ENCODE results near the gene CLK3. TPM values are rescaled to one million over a fixed set of nuclear protein-coding genes. Genes with fewer than 3 reads are reported as not detected.

The CLK3 gene
- total RNA-seq, 2 experiments from 2014 or later, result 86.5 to 109 TPM

DNA sequence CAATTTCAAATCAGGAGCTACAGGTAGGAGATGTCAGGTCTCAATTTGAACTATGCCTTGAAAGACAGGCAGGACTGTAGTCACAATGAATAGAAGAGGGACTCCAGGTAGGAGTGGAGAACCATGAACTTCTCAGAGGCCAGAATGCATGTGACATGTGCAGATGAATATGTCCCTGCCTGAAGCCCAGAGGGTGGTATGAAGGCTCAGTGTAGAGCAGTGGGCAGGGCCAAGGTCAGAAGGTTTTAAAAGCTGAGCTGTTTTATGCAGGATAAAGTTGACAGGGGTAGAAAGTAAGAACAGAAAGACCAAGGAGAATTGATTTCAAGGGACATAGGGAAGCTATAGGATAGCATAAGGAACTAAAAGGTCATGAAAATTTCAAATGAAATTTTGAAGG is 30.8 kb downstream of the CLK3 start:
- H3K79me2 ChIP-seq (ENCODE audit: insufficient read depth, low read depth, low read length), result no peaks in the 10 kb centered on the region
- no peak overlapping the region for H2AFZ ChIP-seq (ENCODE audit: low read length)
- TF ChIP-seq EZH2phosphoT487 (IDR thresholded peaks at IDR 0.05; ENCODE audit: borderline replicate concordance, low read depth, low read length), result no peak
- TF ChIP-seq, protein P1, sequence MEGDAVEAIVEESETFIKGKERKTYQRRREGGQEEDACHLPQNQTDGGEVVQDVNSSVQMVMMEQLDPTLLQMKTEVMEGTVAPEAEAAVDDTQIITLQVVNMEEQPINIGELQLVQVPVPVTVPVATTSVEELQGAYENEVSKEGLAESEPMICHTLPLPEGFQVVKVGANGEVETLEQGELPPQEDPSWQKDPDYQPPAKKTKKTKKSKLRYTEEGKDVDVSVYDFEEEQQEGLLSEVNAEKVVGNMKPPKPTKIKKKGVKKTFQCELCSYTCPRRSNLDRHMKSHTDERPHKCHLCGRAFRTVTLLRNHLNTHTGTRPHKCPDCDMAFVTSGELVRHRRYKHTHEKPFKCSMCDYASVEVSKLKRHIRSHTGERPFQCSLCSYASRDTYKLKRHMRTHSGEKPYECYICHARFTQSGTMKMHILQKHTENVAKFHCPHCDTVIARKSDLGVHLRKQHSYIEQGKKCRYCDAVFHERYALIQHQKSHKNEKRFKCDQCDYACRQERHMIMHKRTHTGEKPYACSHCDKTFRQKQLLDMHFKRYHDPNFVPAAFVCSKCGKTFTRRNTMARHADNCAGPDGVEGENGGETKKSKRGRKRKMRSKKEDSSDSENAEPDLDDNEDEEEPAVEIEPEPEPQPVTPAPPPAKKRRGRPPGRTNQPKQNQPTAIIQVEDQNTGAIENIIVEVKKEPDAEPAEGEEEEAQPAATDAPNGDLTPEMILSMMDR (conservative IDR thresholded peaks at IDR 0.05; ENCODE audit: low read length), result no peak
- DNase-seq (ENCODE audit: low spot score), result no peak
- no peak overlapping the region for H3K4me3 ChIP-seq (ENCODE audit: low read depth, low read length, poor library complexity, severe bottlenecking)
- H3K4me1 ChIP-seq (ENCODE audit: insufficient read depth, low read length, poor library complexity, severe bottlenecking), result no peaks in the 10 kb centered on the region
- CTCF ChIA-PET (ENCODE audit: unreplicated experiment), result no interaction called here
- H3K27ac ChIP-seq (ENCODE audit: low read depth, low read length, poor library complexity, severe bottlenecking), result no peak overlapping the region
- H3K36me3 ChIP-seq (ENCODE audit: insufficient read depth, low read length), result peaks cover 27% of the 10 kb centered on the region
- no peak overlapping the region for H3K4me2 ChIP-seq (ENCODE audit: low read length)
- intact Hi-C loops (cut with micrococcal nuclease; ENCODE audit: unreplicated experiment), result no loop called here
- no TSS peak for BruUV-seq (replicated peaks)
- H4K20me1 ChIP-seq (ENCODE audit: insufficient read depth, low read length), result no peaks in the 10 kb centered on the region; the same call in 1 of the 2 replicates
- POLR2A ChIA-PET, result interaction anchor here (1.3 kb wide), 1 partner anchor 30 kb away, joined by 3 read pairs; no protein-coding TSS in a partner anchor
- H3K9me2 ChIP-seq (ENCODE audit: insufficient read depth, low read length), result no peaks in the 10 kb centered on the region
- H3K9me3 ChIP-seq (ENCODE audit: low read length), result no peaks in the 10 kb centered on the region

- no peaks in the 10 kb centered on the region for H3K9me2 ChIP-seq (ENCODE audit: insufficient read depth, low read length)
- H3K9me3 ChIP-seq (ENCODE audit: low read length), result no peaks in the 10 kb centered on the region
- H3K4me3 ChIP-seq (ENCODE audit: low read depth, low read length, poor library complexity, severe bottlenecking), result no peak overlapping the region
- intact Hi-C loops (cut with micrococcal nuclease; ENCODE audit: unreplicated experiment), result no loop called here
- no TSS peak for BruUV-seq (replicated peaks)
- no peak overlapping the region for H3K27ac ChIP-seq (ENCODE audit: low read depth, low read length, poor library complexity, severe bottlenecking)
- no peak overlapping the region for H3K4me2 ChIP-seq (ENCODE audit: low read length)
- H4K20me1 ChIP-seq (ENCODE audit: insufficient read depth, low read length), result no peaks in the 10 kb centered on the region; the same call in 1 of the 2 replicates
- TF ChIP-seq, protein P1 (conservative IDR thresholded peaks at IDR 0.05; ENCODE audit: low read length), result no peak
- no peak for TF ChIP-seq EZH2phosphoT487 (IDR thresholded peaks at IDR 0.05; ENCODE audit: borderline replicate concordance, low read depth, low read length)
- H3K36me3 ChIP-seq (ENCODE audit: insufficient read depth, low read length), result peaks cover 33% of the 10 kb centered on the region
- no peak overlapping the region for H2AFZ ChIP-seq (ENCODE audit: low read length)
- no peaks in the 10 kb centered on the region for H3K79me2 ChIP-seq (ENCODE audit: insufficient read depth, low read depth, low read length)
- ChIA-PET POLR2A (interaction anchor here (0.8 to 1.2 kb wide), 2 partner anchors 15 to 122 kb away, joined by 3 to 6 read pairs; no protein-coding TSS in a partner anchor), CTCF (ENCODE audit: unreplicated experiment) (no interaction called here)
- DNase-seq (ENCODE audit: low spot score), result no peak
- H3K4me1 ChIP-seq (ENCODE audit: insufficient read depth, low read length, poor library complexity, severe bottlenecking), result no peaks in the 10 kb centered on the region
These were observed 32.6 kb downstream of the CLK3 start for GRCh38 chr15:74648051-74648842.

DNA sequence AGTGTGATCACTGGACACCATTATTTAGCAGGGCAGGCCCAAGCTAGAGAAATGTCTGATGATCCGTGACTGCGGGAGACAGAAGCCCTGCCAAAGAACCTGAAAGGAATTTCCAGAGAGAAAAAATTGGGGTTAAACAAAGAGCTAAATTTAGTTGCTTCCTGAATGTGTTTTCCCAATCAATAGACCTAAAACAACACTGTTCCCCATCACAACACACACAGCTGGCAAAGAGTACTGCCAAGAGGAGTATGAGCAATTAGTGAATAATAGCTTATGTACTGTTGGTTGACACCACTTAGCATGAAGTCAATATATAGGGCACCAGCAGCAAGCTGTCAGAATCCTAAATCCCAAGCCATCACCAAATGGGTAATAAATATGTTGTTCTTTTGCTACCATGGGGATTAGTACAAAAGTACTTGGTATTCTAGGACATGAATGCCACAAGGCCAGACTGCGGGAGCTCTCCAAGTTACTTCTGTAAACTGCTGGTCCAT is 35.7 kb downstream of the CLK3 start:
- Histone ChIP-seq H3K79me2 (ENCODE audit: insufficient read depth, low read depth, low read length) (no peaks in the 10 kb centered on the region), H3K4me3 (ENCODE audit: low read depth, low read length, poor library complexity, severe bottlenecking) (no peak overlapping the region), H3K4me2 (ENCODE audit: low read length) (no peak overlapping the region), H3K27ac (ENCODE audit: low read depth, low read length, poor library complexity, severe bottlenecking) (no peak overlapping the region), H3K9me3 (ENCODE audit: low read length) (no peaks in the 10 kb centered on the region), H3K4me1 (ENCODE audit: insufficient read depth, low read length, poor library complexity, severe bottlenecking) (no peaks in the 10 kb centered on the region), H3K36me3 (ENCODE audit: insufficient read depth, low read length) (peaks cover 48% of the 10 kb centered on the region), H4K20me1 (ENCODE audit: insufficient read depth, low read length) (no peaks in the 10 kb centered on the region), H2AFZ (ENCODE audit: low read length) (no peak overlapping the region), H3K9me2 (ENCODE audit: insufficient read depth, low read length) (no peaks in the 10 kb centered on the region)
- no TSS peak for BruUV-seq (replicated peaks)
- no peak for DNase-seq (ENCODE audit: low spot score)
- CTCF ChIA-PET (ENCODE audit: unreplicated experiment), result no interaction called here
- intact Hi-C loops (cut with micrococcal nuclease; ENCODE audit: unreplicated experiment), result no loop called here
- POLR2A ChIA-PET, result no interaction called here
- TF ChIP-seq, protein P1 (conservative IDR thresholded peaks at IDR 0.05; ENCODE audit: low read length), result no peak
- TF ChIP-seq EZH2phosphoT487 (IDR thresholded peaks at IDR 0.05; ENCODE audit: borderline replicate concordance, low read depth, low read length), result no peak

Measured in OCI-LY7 (cell line).